Left ventricle myocardium inferior (tissue), 1 donor: ENCODE data around the gene NPTXR. TPM values are rescaled to one million over a fixed set of nuclear protein-coding genes. Genes with fewer than 3 reads are reported as not detected.
"Not testable (repeated sequence)": the region's sequence is repeated elsewhere in the genome, so short reads cannot be mapped to it uniquely, and the experiment has no call there.

Experiments used
- DNase-seq: peaks from one replicate; pipeline ENCODE4 v3.0.0-alpha.2; 2020
- H3K27ac ChIP-seq: fragments of 200-600 bp; replicated peaks from 2 replicates; pipeline ENCODE4 v1.8.0; 2021
- H3K27me3 ChIP-seq: fragments of 200-600 bp; 2 replicates; pipeline ENCODE4 v1.8.0; 2021; ENCODE audit warnings: low read depth
- H3K36me3 ChIP-seq: fragments of 200-600 bp; 2 replicates; pipeline ENCODE4 v1.8.0; 2021
- H3K4me1 ChIP-seq: fragments of 200-600 bp; 2 replicates; pipeline ENCODE4 v1.8.0; 2021
- H3K4me3 ChIP-seq: fragments of 200-600 bp; 2 replicates; pipeline ENCODE4 v1.8.0; 2021; ENCODE audit warnings: mild to moderate bottlenecking, moderate library complexity
- H3K9me3 ChIP-seq: fragments of 200-600 bp; replicated peaks from 2 replicates; pipeline ENCODE4 v1.8.0; 2021
- intact Hi-C: fragments of 100-400 bp; cut with micrococcal nuclease; formaldehyde crosslinking; loops from one replicate; pipeline ENCODE4 v1.11.0; 2022
- total RNA-seq: library from RNA; stranded (reverse); fragmentation: NEBNext Ultra II Directional; extraction: Animal tissue kit (Norgen Biotek cat#: 25700); gene quantifications from one replicate; pipeline ENCODE4 v1.2.1, GENCODE V29; 2021
- TF ChIP-seq, protein P1 (sequence below): fragments of 200-600 bp; IDR thresholded peaks from 2 replicates; pipeline ENCODE4 v1.8.0; 2021; ENCODE audit warnings: antibody characterized with exemption, mild to moderate bottlenecking, borderline replicate concordance
- donor health status: DM: no; HTN: yes; CAD: no; lungs with severe emphysema.

The NPTXR gene
- total RNA-seq, 1 donor from 2014 or later, result 23.3 TPM

DNA sequence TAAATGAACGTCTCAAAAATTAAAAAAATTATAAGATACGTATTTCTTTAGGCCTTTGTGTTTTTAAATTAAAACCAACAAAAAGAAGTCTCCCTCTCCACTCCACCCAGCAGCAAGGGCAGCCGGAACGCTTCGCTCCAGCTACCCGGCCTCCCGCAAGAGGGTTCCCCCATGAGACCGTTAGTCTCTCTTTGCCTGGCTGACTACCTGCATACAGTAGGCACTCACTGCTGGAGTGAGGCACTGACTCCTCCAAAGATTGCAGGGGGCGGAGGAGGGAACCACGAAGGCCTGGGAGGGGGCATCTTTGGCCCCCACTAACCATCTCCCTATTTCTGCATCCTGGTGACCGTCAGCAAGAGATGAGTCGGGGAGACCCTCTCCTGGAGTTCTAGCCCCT lies 18.1 kb upstream of the NPTXR start:
- H3K27me3 ChIP-seq, result no peaks in the 10 kb centered on the region
- H3K27ac ChIP-seq, result no peak overlapping the region
- H3K9me3 ChIP-seq, result no peaks in the 10 kb centered on the region
- TF ChIP-seq, protein P1, sequence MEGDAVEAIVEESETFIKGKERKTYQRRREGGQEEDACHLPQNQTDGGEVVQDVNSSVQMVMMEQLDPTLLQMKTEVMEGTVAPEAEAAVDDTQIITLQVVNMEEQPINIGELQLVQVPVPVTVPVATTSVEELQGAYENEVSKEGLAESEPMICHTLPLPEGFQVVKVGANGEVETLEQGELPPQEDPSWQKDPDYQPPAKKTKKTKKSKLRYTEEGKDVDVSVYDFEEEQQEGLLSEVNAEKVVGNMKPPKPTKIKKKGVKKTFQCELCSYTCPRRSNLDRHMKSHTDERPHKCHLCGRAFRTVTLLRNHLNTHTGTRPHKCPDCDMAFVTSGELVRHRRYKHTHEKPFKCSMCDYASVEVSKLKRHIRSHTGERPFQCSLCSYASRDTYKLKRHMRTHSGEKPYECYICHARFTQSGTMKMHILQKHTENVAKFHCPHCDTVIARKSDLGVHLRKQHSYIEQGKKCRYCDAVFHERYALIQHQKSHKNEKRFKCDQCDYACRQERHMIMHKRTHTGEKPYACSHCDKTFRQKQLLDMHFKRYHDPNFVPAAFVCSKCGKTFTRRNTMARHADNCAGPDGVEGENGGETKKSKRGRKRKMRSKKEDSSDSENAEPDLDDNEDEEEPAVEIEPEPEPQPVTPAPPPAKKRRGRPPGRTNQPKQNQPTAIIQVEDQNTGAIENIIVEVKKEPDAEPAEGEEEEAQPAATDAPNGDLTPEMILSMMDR, result no peak
- no peak for DNase-seq
- peaks cover 55% of the 10 kb centered on the region for H3K4me1 ChIP-seq
- H3K4me3 ChIP-seq, result no peak overlapping the region
- peaks cover 14% of the 10 kb centered on the region for H3K36me3 ChIP-seq
- intact Hi-C loops, result no loop called here

DNA sequence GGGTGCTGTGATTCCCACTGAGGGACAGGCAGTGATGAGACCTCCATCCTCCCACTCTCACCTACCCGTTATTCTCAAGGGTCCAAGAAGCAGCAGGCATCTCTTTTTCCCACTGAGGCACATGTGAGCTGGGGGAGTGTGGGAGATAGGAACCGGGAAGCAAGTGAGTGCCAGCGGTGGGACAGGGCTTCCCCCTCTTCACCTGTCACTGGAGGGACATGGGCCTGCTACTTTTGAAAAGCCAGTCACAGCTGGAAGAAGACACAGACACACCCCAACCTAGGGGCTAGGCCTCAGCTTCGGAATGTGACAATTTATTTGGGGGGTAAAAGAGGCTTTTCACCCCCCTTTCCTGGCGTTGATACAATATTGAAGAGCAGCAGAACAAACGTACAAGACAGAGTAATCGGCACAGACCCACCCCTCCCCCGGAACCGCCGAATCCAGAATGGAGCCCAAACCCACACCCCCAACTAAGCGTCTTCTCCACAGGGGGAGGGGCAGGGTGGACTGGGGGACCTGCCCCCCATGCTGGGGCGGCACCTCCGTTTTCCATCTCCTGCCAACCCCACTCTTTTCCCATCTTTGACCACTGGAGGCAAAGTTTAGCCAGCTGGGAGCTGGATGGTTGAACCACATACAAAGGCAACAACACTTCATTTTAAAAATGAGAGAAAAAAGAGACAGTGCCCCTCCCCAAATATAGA lies 17.5 kb upstream of the NPTXR start:
- no peak overlapping the region for H3K27ac ChIP-seq
- intact Hi-C loops, result no loop called here
- H3K9me3 ChIP-seq, result no peaks in the 10 kb centered on the region
- DNase-seq, result no peak
- no peak overlapping the region for H3K4me3 ChIP-seq
- H3K36me3 ChIP-seq, result peaks cover 8% of the 10 kb centered on the region
- H3K4me1 ChIP-seq, result peaks cover 50% of the 10 kb centered on the region
- no peaks in the 10 kb centered on the region for H3K27me3 ChIP-seq
- TF ChIP-seq, protein P1, result no peak

DNA sequence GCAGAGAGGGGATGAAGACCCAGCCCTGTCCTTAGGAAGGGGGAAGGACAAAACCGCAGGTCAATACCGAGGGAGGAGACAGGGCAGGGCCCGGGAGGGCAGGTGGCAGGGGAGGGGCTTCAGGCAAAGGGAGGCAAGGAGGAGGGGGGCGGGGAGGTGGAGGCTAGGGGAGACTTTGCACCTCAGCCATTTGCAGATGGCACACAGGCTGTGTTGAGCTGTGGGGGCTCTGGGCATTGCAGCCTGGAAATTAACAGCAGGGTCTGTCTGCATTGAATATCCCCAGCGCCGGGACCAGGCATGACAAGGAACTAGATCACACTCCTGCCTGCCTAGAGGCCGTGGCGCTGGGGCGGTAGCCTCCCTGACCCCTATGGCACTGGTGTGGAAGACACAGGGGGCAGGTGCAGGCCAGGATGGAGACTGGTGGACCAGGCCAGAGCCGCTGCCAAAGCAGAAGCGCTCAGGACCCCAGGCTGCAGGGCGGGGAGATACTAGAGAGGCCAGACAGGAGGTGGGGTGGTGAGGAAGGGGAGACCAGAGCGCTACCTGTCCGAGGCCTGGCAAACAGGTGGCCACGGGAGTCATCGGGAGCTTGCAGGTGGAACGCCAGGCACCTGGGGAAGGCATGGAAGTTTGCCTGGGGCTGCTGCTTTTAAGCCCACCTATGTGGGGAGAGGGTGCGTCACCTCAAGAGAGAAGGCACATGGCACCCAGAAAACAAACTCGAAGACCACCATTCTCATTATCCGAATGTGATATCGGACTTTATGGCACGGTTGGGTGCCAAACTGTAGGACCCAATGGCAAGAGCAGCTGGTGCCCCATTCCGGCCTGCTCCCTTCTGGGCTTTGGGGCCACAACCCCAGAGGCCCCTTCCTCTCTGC lies 16.7 kb upstream of the NPTXR start:
- H3K27me3 ChIP-seq, result no peaks in the 10 kb centered on the region
- H3K4me3 ChIP-seq, result no peak overlapping the region
- H3K36me3 ChIP-seq, result no peaks in the 10 kb centered on the region
- TF ChIP-seq, protein P1, result no peak
- H3K27ac ChIP-seq, result no peak overlapping the region
- H3K9me3 ChIP-seq, result no peaks in the 10 kb centered on the region
- no peak for DNase-seq
- H3K4me1 ChIP-seq, result peaks cover 42% of the 10 kb centered on the region
- intact Hi-C loops, result no loop called here

DNA sequence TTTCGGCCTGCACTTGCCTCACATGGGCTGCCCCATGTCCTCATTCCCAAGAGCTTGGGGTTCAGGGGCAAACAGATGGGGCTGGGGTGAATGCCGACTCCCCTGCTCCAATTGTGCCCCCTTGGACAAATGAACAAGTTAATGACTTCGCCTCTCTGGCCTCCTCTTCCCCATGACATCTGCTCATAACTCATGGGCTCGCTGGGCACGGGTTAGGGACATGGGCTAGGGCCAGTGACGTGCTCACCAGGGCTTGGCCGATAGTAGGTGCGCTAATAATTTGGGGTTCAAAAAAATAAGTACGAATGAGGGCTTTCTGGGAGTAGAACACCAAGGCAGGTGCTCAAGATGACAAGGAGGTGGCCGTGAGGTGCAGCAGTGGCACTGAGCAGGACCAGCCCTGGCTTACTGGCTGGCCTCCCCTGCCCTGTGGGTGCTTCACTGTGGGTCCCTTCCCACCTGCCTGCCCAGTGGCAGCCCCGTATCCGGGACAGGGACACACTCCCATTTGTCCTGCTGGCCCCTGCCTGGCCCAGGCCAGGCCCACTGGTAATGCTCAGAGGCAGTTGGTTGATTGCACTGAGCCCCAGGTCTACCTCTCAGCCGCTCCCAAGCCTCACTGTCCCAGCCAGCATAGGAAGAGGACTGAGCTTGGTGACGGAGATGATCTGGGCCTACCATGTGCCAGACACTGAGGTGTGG lies 15.9 kb upstream of the NPTXR start:
- DNase-seq, result no peak
- Histone ChIP-seq H3K4me3 (no peak overlapping the region), H3K27ac (no peak overlapping the region), H3K4me1 (peaks cover 34% of the 10 kb centered on the region), H3K27me3 (no peaks in the 10 kb centered on the region), H3K9me3 (no peaks in the 10 kb centered on the region), H3K36me3 (no peaks in the 10 kb centered on the region)
- TF ChIP-seq, protein P1, result no peak
- intact Hi-C loops, result no loop called here

DNA sequence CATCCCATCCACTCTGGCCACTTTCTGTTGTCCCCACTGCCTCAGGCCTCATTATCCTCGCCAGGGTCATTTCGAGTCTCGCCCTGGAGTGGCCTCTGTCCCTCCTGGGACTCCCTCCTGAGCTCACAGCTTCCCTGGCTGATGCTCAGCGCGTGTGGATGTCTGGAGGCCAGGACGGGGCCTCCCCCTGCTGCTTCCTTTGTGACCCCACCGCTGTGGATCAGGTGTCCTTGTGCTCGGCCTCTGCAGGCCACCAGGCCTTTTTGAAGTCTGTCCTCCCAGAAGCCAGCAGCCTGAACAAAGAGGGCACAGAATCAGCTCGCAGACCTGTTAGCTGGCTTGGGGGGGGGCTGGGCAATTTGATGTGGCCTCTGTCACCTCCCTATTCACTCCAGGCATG lies 14.7 kb upstream of the NPTXR start:
- Histone ChIP-seq H3K9me3 (no peaks in the 10 kb centered on the region), H3K27me3 (no peaks in the 10 kb centered on the region), H3K27ac (no peak overlapping the region), H3K4me1 (peaks cover 22% of the 10 kb centered on the region), H3K36me3 (no peaks in the 10 kb centered on the region), H3K4me3 (no peak overlapping the region)
- DNase-seq, result no peak
- intact Hi-C loops, result no loop called here
- TF ChIP-seq, protein P1, result no peak

DNA sequence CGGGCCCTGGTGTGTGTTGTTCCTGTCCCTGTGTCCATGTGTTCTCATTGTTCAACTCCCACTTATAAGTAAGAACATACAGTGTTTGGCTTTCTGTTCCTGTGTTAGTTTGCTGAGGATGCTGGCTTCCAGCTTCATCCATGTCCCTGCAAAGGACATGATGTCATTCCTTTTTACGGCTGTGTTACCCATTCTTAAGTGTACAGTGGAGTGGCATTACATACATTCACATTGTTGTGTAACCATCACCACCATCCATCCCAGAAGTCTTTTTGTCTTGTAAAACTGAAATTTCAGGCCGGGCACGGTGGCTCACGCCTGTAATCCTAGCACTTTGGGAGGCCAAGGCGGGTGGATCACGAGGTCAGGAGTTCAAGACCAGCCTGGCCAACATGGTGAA lies 10.6 kb upstream of the NPTXR start:
- H3K27me3 ChIP-seq, H3K4me1 ChIP-seq, H3K36me3 ChIP-seq, intact Hi-C loops, H3K9me3 ChIP-seq, H3K4me3 ChIP-seq, H3K27ac ChIP-seq, DNase-seq: not testable (repeated sequence)

DNA sequence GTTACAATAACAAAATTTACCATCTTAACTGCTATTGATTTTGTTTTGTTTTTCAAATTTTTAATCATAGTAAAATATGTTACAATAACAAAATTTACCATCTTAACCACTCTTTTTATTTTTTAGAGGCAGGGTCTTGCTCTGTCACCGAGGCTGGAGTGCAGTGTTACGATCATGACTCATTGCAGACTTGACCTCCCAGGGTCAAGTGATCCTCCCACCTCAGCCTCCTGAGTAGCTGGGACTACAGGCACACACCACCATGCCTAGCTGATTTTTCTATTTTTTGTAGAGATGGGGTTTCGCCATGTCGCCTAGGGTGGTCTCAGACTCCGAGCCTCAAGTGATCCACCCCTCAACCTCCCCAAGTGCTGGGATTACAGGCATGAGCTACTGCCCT lies 10.1 kb upstream of the NPTXR start:
- H3K9me3 ChIP-seq, H3K27ac ChIP-seq, H3K4me1 ChIP-seq, H3K27me3 ChIP-seq, H3K4me3 ChIP-seq, intact Hi-C loops, H3K36me3 ChIP-seq, DNase-seq: not testable (repeated sequence)
